Measurements from ENCODE around the gene GGA3. TPM values are rescaled to one million over a fixed set of nuclear protein-coding genes. Genes with fewer than 3 reads are reported as not detected.

The GGA3 gene
- total RNA-seq, 2 donors from 2014 or later: 77.3 to 111 TPM

DNA sequence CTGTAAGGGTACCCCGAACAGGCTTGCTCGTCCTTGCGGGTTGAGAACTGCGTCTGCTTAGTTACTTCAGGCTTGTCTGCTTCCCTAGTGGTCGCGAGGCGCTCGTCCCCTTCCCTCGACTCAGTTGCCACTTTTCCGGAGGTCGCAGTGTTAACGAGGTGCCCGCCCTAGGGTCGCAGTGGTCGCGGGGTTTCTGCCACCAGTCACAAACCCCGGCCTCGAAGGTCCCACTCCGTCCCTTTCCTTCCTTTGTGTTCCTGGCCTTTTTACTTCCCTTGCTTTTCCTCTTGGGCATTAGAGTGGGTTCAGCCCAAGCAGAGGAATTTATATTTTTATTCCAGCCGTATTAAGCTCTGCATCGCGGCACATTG, 55.6 kb downstream of the GGA3 start:
- H3K27ac Mint-ChIP-seq: peak overlapping the region; percentile 95 to 98
- DNase-seq (ENCODE audit: low spot score): no peak
- peaks cover 14 to 15% of the 10 kb centered on the region in 2 donors for H3K4me1 Mint-ChIP-seq (ENCODE audit: low read depth in 2 of 2)
- no peaks in the 10 kb centered on the region for H3K27me3 Mint-ChIP-seq
- peaks cover 11% of the 10 kb centered on the region for H3K36me3 Mint-ChIP-seq
- H3K9me3 Mint-ChIP-seq: no peaks in the 10 kb centered on the region
- peak overlapping the region; percentile 98 for H3K4me3 Mint-ChIP-seq
- no peak for ATAC-seq

DNA sequence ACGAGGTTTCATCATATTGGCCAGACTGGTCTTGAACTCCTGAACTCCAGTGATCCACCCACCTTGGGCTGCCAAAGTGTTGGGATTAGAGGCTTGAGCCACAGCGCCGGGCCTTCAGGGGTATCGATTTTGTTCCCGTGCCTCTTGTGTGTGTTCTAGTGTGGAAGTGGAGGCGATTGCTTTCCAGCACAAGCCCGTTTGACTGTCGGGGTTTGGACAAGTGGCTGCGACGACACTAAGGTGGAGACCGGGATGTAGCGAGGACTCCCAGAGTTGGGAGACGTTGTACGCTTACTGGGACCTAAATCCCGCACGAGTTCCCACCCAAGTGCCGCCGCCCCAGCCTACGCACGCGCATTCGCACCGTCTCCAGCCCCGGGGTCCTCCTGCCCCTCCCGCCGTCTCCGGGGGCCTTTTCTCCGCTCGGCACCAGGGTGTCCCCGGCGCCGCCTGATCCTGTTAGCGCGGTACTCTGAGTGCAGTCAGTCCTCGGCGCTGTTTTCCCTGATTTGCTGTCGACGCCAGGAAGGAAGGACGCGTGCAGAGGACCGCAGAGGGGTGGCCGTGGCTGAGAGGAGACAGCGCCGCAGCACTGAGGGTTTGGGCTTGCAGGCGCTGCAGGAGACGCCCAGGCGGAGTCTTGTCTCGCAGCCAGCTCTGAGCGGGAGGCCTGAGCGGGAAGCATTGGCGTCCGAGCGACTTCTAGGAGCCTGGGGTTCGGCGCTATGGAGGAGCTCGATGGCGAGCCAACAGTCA, 56.2 kb downstream of the GGA3 start, which contains the start of gene NUP85:
Gene NUP85 (plus strand): TSS at position 643 of the 756 bp plus-strand sequence. CDS start 83 bp downstream, at position 726.
- DNase-seq (ENCODE audit: low spot score) (peak; percentile 94), ATAC-seq (peak; percentile 96 to 97)
- Mint-ChIP-seq H3K36me3 (peaks cover 11% of the 10 kb centered on the region), H3K9me3 (no peaks in the 10 kb centered on the region), H3K4me1 (ENCODE audit: low read depth in 2 of 2) (peaks cover 14 to 15% of the 10 kb centered on the region in 2 donors), H3K4me3 (peak within 1 kb of the TSS; percentile 98), H3K27ac (peak within 1 kb of the TSS; percentile 95 to 98), H3K27me3 (no peaks in the 10 kb centered on the region)

DNA sequence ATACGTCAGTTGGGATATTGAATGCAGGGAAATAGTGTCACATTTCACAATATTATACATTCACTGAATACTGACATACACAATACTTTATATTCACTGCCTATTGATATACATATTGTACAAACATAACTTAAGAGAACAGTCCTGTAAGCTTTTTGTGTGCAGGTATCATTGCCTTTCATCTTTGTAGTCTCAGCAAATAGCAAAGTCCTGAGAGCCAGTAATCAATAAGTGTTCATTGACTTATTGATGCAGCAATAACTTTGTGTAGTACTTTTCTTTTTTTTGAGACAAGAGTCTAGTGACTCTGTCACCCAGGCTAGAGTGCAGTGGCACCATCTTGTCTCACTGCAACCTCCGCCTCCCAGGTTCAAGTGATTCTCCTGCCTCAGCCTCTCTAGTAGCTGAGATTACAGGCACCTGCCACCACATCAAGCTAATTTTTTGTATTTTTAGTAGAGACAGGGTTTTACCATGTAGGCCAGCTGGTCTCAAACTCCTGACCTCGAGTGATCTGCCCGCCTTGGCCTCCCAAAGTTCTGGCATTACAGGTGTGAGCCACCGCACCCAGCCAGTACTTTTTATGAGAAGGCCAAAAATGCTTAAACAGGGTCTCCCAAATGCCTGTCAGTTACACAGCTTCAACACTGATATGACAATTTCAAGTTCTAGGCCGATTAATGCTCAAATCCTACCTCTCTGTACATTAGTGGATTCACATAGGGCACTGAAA, 61.4 kb downstream of the GGA3 start:
- Mint-ChIP-seq H3K36me3 (no peaks in the 10 kb centered on the region), H3K27ac (peak overlapping the region in 1 of 2 donors; percentile 3), H3K27me3 (no peaks in the 10 kb centered on the region), H3K9me3 (no peaks in the 10 kb centered on the region), H3K4me1 (ENCODE audit: low read depth in 2 of 2) (peaks cover 5 to 6% of the 10 kb centered on the region in 2 donors), H3K4me3 (no peak overlapping the region)
- ATAC-seq: no peak
- DNase-seq (ENCODE audit: low spot score): no peak

DNA sequence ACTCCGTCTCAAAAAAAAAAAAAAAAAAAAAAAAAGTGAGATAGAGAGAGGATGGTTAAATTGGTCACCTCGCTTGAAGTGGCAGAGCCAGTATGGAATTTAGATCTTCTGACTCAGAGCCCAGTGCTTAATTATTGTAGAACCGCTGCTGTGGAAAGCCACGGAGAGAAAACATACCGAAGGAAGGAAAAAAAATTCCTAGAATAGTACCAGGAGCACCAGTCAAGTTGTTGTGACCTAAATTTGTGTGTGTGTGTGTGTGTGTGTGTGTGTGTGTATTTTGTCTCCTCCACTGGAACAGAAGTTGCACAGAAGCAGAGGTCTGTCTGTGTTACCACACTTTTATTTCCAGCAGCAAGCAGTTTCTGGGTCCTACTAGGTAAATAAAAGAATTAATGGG, 66.5 kb downstream of the GGA3 start:
- H3K4me1 Mint-ChIP-seq (ENCODE audit: low read depth in 2 of 2): no peaks in the 10 kb centered on the region
- H3K9me3 Mint-ChIP-seq: no peaks in the 10 kb centered on the region
- no peaks in the 10 kb centered on the region for H3K36me3 Mint-ChIP-seq
- no peak for DNase-seq (ENCODE audit: low spot score)
- no peak for ATAC-seq
- no peaks in the 10 kb centered on the region for H3K27me3 Mint-ChIP-seq
- no peak overlapping the region for H3K27ac Mint-ChIP-seq
- no peak overlapping the region for H3K4me3 Mint-ChIP-seq

DNA sequence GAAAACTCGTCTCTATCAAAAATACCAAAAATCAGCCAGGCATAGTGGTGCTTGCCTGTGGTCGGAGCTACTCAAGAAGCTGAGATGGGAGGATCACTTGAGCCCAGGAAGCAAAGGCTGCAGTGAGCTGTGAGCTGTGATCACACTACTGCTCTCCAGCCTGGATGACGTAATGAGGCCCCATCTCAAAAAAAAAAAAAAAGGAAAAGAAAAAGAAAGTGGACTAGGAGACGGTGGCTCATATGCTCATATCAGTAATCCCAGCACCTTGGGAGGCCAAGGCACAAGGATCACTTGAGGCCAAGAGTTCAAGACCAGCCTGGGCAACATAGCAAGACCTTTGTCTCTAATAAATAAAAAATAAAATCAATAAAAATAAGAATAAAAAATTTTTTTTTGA, 69.8 kb downstream of the GGA3 start:
- Mint-ChIP-seq H3K36me3 (no peaks in the 10 kb centered on the region), H3K4me3 (no peak overlapping the region)

DNA sequence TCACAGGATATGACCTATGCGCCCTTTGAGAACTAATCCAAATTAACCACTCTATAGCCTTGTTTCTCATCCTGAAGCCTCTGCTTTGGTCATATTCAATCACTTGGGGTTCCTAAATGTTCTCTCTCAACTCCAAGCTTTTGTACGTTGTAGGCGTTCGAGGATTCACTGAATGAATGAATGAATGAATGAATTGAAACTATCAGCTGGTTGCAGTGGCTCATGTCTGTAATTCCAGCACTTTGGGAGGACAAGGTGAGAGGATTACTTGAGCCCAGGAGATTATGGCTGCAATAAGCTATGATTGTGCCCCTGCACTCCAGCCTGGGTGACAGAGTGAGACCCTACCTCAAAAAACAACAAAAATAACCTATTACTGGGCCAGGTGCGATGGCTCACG, 72.8 kb downstream of the GGA3 start:
- no peaks in the 10 kb centered on the region for H3K27me3 Mint-ChIP-seq
- H3K9me3 Mint-ChIP-seq: no peaks in the 10 kb centered on the region
- H3K4me1 Mint-ChIP-seq (ENCODE audit: low read depth in 2 of 2): peaks cover 17 to 19% of the 10 kb centered on the region in 2 donors
- DNase-seq (ENCODE audit: low spot score): no peak
- H3K4me3 Mint-ChIP-seq: no peak overlapping the region
- no peaks in the 10 kb centered on the region for H3K36me3 Mint-ChIP-seq
- peak overlapping the region; percentile 34 to 86 for H3K27ac Mint-ChIP-seq
- no peak for ATAC-seq

More for the DNA sequence above, 69.8 kb downstream of the GGA3 start:
- no peak for ATAC-seq
- Mint-ChIP-seq H3K4me1 (ENCODE audit: low read depth in 2 of 2) (peaks cover 6 to 7% of the 10 kb centered on the region in 2 donors), H3K27me3 (no peaks in the 10 kb centered on the region), H3K9me3 (no peaks in the 10 kb centered on the region), H3K27ac (no peak overlapping the region)
- no peak for DNase-seq (ENCODE audit: low spot score)

Other genes starting within 250 kb of the GGA3 start
- 10 to 100 TPM; 46.6 to 61.8 TPM for gene MRPL58, start 248.9 kb downstream of the GGA3 start, total RNA-seq
- 100 to 1,000 TPM; 153 to 187 TPM for gene ATP5PD, start 214.6 kb downstream of the GGA3 start, total RNA-seq
- gene KCTD2, start 214.4 kb downstream of the GGA3 start, total RNA-seq: 10 to 100 TPM; 20.0 to 20.1 TPM
- 1 to 10 TPM; 4.6 TPM for gene SLC16A5, start 173.7 kb downstream of the GGA3 start, total RNA-seq
- 10 to 100 TPM; 13.3 to 13.7 TPM for gene ARMC7, start 151.6 kb downstream of the GGA3 start, total RNA-seq
- 10 to 100 TPM; 76.9 to 87.9 TPM for gene NT5C, start 129.9 kb downstream of the GGA3 start, total RNA-seq
- 100 to 1,000 TPM; 219 to 351 TPM for gene JPT1, start 107.1 kb downstream of the GGA3 start, total RNA-seq
- gene SUMO2, start 78.6 kb downstream of the GGA3 start, total RNA-seq: 100 to 1,000 TPM; 332 to 497 TPM
- gene NUP85, start 55.9 kb downstream of the GGA3 start, total RNA-seq: 100 to 1,000 TPM in 1 of 2 donors, 10 to 100 TPM in 1; 94.1 to 202 TPM
- 10 to 100 TPM; 76.4 to 82.8 TPM for gene MRPS7, start 273 bp upstream of the GGA3 start, total RNA-seq
- gene MIF4GD, start 9.6 kb upstream of the GGA3 start, total RNA-seq: 10 to 100 TPM; 32.3 to 35.2 TPM
- gene SLC25A19, start 27.8 kb upstream of the GGA3 start, total RNA-seq: 100 to 1,000 TPM in 1 of 2 donors, 10 to 100 TPM in 1; 53.0 to 140 TPM
- gene GRB2, start 144.1 kb upstream of the GGA3 start, total RNA-seq: 100 to 1,000 TPM; 198 to 235 TPM
- gene TMEM94, start 195.0 kb upstream of the GGA3 start, total RNA-seq: 100 to 1,000 TPM in 1 of 2 donors, 10 to 100 TPM in 1; 69.9 to 106 TPM